D721Med (cell line): ENCODE data around the gene ISL2.

ENCODE experiments used
- DNase-seq: peaks from one replicate; pipeline ENCODE4 v3.0.0; 2011; ENCODE audit warnings: low spot score; ENCODE audit not compliant: insufficient read length
- FAIRE-seq: peaks from 2 replicates; lab custom pipeline; 2011; peaks lifted over from hg19 to GRCh38; lab: Jason Lieb, UNC
- TF ChIP-seq, protein P1 (sequence below): IDR thresholded peaks from 2 replicates; pipeline ENCODE4 v1.5.1; 2012; ENCODE audit warnings: mild to moderate bottlenecking, control low read depth; ENCODE audit not compliant: insufficient read depth; ENCODE audit errors: missing control alignments

Gene ISL2

DNA sequence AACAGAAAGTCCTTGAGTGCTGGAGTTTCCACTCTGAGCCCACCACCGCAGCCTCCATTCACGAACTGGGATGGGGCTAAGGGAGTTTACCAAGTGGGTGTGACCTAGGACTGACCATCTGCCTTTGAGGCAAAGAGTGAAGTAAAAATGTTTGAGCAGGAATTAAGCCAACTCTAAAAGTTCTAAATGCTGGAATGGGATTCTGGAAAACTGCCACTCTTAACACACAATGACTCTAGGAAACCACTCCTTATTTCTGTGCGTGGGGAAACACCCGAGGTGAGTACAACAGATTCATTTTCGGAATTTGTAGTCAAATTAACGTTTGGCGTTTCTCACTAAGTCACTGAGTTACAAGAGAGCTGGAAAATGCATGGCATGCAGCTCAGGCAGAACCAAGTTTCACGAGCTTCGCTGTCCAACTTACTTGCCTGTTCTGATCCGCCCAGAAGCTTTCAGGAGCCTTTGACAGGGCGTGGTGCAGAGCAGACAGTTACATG is 31.6 kb downstream of the ISL2 start:
- TF ChIP-seq, protein P1, sequence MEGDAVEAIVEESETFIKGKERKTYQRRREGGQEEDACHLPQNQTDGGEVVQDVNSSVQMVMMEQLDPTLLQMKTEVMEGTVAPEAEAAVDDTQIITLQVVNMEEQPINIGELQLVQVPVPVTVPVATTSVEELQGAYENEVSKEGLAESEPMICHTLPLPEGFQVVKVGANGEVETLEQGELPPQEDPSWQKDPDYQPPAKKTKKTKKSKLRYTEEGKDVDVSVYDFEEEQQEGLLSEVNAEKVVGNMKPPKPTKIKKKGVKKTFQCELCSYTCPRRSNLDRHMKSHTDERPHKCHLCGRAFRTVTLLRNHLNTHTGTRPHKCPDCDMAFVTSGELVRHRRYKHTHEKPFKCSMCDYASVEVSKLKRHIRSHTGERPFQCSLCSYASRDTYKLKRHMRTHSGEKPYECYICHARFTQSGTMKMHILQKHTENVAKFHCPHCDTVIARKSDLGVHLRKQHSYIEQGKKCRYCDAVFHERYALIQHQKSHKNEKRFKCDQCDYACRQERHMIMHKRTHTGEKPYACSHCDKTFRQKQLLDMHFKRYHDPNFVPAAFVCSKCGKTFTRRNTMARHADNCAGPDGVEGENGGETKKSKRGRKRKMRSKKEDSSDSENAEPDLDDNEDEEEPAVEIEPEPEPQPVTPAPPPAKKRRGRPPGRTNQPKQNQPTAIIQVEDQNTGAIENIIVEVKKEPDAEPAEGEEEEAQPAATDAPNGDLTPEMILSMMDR, result no peak
- DNase-seq (no peak), FAIRE-seq (no peak)

DNA sequence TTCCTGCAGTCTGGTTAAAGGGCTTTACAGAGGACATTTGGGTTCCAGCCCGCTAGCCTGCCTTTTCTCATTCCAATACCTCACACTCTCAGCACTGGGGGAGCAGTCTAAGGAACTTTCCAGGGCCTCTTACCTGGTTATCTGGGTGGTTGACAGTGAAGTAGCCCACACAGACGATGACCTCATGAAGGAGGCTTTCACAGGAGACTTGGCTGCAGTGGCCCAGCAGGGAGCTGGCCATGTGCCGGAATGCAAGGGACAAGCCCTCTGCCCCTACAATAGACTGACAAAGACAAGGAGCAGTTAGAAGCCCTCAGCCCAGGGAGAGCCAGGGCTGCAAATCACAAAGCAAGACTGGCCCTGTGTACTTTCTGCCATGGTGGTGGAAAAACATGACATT is 39.5 kb downstream of the ISL2 start:
- DNase-seq, result no peak
- TF ChIP-seq, protein P1, result no peak
- FAIRE-seq, result no peak

DNA sequence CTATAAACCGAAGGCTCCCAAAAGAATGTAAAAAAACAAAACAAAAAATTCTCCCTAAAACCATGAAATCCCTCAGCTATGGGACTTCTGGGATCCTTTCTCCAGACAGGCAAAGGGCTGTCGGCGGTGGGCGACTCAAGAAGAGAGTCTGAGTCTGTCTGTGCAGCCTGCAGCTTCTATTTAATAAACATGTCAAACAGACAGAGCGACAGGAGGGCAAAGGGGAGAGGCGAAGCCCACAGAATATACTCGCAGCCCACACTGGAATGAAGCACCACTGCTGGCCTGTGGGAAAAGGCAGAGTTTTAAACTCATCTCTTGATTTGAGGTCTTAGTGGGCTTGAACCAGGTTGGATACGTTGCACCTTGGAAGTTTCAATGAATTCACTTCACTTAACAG is 40.2 kb downstream of the ISL2 start:
- TF ChIP-seq, protein P1, result no peak
- DNase-seq (no peak), FAIRE-seq (no peak)

DNA sequence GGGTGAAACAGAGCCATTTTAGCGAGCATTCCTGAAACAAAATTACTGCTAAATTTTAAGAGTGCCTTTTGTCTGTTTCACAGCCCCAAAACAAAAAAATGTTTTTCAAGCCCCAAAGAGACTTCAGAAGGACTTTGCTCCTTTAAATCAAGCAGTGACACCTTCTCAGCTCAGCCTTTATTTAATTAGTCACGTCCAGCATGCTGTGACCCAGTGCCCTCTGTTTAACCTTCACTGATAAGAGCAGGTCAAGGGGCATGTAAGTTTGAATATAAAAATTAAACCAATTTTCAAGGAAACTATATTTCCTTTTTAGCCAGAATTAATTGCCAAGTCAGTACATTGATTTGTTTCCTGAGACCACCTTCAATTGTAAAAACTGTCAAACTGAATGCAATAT is 40.6 kb downstream of the ISL2 start:
- TF ChIP-seq, protein P1, result no peak
- no peak for FAIRE-seq

DNA sequence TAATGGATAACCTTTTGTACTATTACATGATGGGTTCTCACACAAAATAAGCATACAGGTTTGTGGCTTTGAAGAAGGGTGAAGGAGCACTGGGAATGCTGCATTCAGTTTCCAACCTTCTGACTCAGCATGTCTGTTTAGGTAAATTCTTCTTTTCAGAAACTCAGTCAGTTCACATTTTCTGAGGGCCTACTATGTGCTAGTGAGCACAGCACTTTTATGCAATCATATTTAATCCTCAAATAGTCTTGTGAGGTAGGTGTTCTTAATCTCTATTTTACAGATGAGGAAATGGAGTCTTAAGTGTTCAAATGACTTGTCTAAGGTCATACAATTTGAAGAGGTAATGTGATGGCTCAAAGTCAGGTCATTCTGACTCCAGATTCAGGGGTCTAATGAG is 41.2 kb downstream of the ISL2 start:
- DNase-seq (no peak), FAIRE-seq (no peak)
- TF ChIP-seq, protein P1, result no peak

More for the DNA sequence above, 40.6 kb downstream of the ISL2 start:
- DNase-seq, result no peak

DNA sequence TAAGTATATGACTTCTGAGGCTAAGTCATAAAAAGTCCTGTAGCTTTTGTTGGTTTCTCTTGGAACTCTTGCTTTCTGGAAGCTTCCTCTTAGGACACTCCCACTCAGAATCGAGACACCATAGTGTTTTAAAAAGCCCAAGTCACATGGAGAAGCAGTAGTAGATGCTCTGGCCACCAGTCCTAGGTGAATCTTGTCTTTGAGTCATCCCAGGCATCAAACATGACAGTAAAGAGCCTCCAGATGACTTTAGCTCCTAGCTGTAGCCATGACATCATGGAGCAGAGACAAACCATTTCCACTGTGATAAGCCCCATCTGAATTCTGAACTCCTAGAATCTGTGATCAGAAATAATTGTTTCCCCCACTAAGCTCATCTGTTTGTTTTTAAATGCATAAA is 42.1 kb downstream of the ISL2 start:
- FAIRE-seq, result no peak
- no peak for DNase-seq
- TF ChIP-seq, protein P1, result no peak

DNA sequence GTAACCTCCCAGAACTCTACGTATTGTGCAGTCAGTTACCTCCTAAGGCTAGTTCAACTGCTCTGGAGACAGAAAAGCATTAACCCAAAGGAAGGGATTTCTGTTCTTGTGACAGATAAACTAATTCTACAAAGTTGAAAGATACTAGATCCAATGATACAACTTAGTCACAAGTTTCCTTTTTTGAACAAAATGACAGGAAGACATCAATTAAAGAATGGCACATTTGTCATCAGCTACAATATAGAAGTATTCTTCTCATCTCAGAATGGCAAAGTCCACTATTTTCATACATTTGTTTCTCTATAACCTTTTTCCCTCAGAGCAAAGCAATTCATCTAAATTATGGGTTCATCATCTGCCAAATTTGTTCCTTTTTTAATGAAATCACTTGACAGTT is 43.7 kb downstream of the ISL2 start:
- FAIRE-seq, result no peak
- TF ChIP-seq, protein P1, result no peak
- DNase-seq, result no peak
